Aorta (tissue), 5 donors: ENCODE measurements around the gene ITGB8. TPM values are rescaled to one million over a fixed set of nuclear protein-coding genes. Genes with fewer than 3 reads are reported as not detected.
A peak's percentile ranks its signal among the peaks of the same experiment; 100 is the strongest.

Source experiments
- ATAC-seq: fragments of 200-7000 bp; cut with Tn5 transposase; one replicate; pipeline ENCODE4 v1.9.1; 2022; ENCODE audit warnings: moderate library complexity; ENCODE audit not compliant: low FRiP score
- DNase-seq, 2 donors: peaks; one replicate each; pipeline ENCODE4 v3.0.0-alpha.2; 2020
- H3K27ac ChIP-seq, 2 donors: one replicate each; pipeline ENCODE4 v1.5.1; 2013; ENCODE audit warnings: low read length in 2 of 2, mild to moderate bottlenecking in 2 of 2, moderate library complexity in 2 of 2, control low read depth in 1 of 2, inconsistent platforms in 1 of 2, low read depth in 1 of 2
- H3K27me3 ChIP-seq, 2 donors: one replicate each; pipeline ENCODE4 v1.6.1; 2013; ENCODE audit warnings: control low read depth in 1 of 2, low read length in 1 of 2, mild to moderate bottlenecking in 1 of 2, moderate library complexity in 1 of 2; ENCODE audit not compliant: insufficient read depth in 2 of 2, control insufficient read depth in 1 of 2
- H3K36me3 ChIP-seq, 2 donors: one replicate each; pipeline ENCODE4 v1.6.1; 2013; ENCODE audit warnings: control low read depth in 1 of 2, low read length in 1 of 2, mild to moderate bottlenecking in 1 of 2; ENCODE audit not compliant: insufficient read depth in 2 of 2, control insufficient read depth in 1 of 2
- H3K4me1 ChIP-seq, 2 donors: one replicate each; pipeline ENCODE4 v1.6.1; 2013; ENCODE audit warnings: low read length in 2 of 2, control low read depth in 1 of 2, mild to moderate bottlenecking in 1 of 2, moderate library complexity in 1 of 2; ENCODE audit not compliant: insufficient read depth in 2 of 2, control insufficient read depth in 1 of 2
- H3K4me3 ChIP-seq, 2 donors: one replicate each; pipeline ENCODE4 v1.5.1; 2013; ENCODE audit warnings: low read length in 2 of 2, control low read depth in 1 of 2, mild to moderate bottlenecking in 1 of 2
- H3K9me3 ChIP-seq: one replicate; pipeline ENCODE4 v1.6.1; 2013; ENCODE audit warnings: mild to moderate bottlenecking, low read length; ENCODE audit not compliant: control insufficient read depth
- WGBS, 2 donors: extraction: QIAGEN DNeasy Blood & Tissue Kit; methylation state at CpG; one replicate each; pipeline ENCODE4 v1.1.7; 2013; 5-methylcytosine and 5-hydroxymethylcytosine counted together
- intact Hi-C, 2 donors: fragments of 100-400 bp; cut with DNase I; formaldehyde crosslinking; loops; one replicate each; pipeline versions ENCODE4 v1.14.2 to v1.15.0; 2022
- polyA plus RNA-seq, 2 donors: library from polyadenylated mRNA; stranded (reverse); fragments of 200-250 nt; gene quantifications; one replicate each; pipeline ENCODE4 v1.2.3, GENCODE V29; 2013
- total RNA-seq, 2 donors: library from RNA; stranded (reverse); fragmentation: NEBNext Ultra II Directional; extraction: Animal tissue kit (Norgen Biotek cat#: 25700); gene quantifications; one replicate each; pipeline ENCODE4 v1.2.1, GENCODE V29; 2021
- donor health status: healthy with polysubstance abuse.
- donor health status: Bipolar disorder and iron deficiency.
- donor health status: DM: no; HTN: no; CAD: no.
- donor health status: DM: no; HTN: no; CAD: no.
- donor health status: DM: yes; HTN: yes; CAD: no.

ITGB8 gene
- total and polyA plus RNA-seq, 4 donors: 0.63 to 24.7 (median 6.6) TPM

DNA sequence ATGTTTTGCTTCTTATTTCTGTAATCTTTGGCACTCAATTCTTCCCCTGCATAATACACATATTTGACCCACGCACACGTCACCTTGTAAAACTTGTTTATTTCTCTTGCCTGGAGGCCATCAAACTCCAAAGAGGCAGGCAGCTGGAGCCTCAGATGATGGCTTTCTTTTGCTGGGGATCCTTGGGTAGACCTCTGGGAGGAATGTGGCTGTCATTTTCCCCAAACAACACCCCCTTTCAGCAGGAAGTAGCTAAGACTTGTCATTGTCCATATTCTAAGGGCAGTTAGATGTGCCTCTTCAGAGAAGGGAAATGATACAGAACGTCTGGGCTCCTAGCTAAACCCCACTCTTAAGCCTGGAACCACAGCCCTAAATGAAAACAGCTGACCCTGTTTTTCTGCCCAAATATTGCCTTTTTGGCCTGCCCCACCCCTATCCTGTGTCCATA lies 111.3 kb downstream of the ITGB8 start:
- Histone ChIP-seq H3K9me3 (no peaks in the 10 kb centered on the region), H3K27me3 (no peaks in the 10 kb centered on the region), H3K27ac (no peak overlapping the region), H3K4me1 (no peaks in the 10 kb centered on the region), H3K4me3 (no peak overlapping the region), H3K36me3 (no peaks in the 10 kb centered on the region)
- no peak for DNase-seq
- WGBS, 2 donors: 55 to 56% methylated on average over 3 of the region's 3 CpGs
- intact Hi-C loops: no loop called here
- ATAC-seq: no peak

DNA sequence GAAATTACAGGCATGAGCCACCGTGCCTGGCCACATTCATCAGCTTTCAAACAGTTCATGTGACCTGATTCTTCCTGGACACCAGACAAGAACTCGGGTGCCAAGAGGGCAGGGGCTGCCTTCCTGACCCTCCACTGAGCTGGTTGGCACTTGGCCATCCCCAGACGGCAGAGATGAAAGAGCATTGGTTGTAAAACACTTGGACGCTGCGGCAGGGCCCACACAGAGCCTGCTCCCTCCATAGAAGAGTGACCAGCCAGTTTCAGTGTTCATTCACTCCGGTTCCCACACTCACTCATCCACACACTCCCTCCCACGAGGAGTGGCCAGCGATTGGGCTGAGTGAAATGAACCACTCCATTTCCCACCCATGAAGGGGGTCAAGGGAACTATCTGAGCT lies 112.3 kb downstream of the ITGB8 start:
- H3K36me3 ChIP-seq: no peaks in the 10 kb centered on the region
- no peak overlapping the region for H3K4me3 ChIP-seq
- intact Hi-C loops: no loop called here
- no peaks in the 10 kb centered on the region for H3K9me3 ChIP-seq
- H3K27me3 ChIP-seq: no peaks in the 10 kb centered on the region
- no peak for ATAC-seq
- H3K27ac ChIP-seq: no peak overlapping the region
- H3K4me1 ChIP-seq: no peaks in the 10 kb centered on the region
- peak in 1 of 2 donors; percentile 44 for DNase-seq
- WGBS, 2 donors: 71 to 73% methylated on average over 8 of the region's 8 CpGs

DNA sequence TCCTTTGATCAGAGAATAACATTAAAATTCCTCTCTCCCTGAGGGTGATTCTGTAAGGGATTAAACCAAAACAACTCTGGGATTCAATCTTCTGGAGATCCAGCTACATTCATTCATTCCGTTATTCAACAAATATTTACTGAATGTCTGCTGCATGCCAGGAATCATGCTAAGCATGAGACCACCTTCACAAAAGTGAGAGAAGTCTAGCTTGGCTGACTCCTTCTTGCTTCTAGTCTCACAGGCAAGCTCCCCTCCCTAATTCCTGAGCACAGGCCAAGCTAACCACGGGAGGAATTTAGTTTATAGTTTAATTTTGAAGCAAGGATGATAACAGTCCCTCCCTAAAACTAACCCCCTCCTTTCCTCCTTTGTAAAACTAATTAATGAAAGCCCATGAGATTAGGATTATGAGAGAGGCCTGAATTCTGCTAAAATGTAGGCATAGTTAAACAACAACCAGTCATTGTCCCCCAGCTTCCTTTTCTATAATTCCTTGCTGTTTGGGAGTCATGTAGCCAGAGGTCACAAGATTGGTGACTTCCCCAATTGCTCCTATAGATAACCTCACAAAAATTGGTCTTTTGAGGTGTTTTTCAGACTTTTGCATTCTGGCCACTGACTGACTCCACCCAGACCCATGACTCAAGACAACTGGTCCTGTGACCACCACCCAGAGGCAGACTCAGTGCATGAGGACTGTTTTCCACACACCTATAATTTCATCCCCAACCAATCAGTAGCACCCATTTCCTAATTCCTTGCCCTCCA lies 113.5 kb downstream of the ITGB8 start:
- Histone ChIP-seq H3K9me3 (no peaks in the 10 kb centered on the region), H3K36me3 (no peaks in the 10 kb centered on the region), H3K4me3 (no peak overlapping the region), H3K27ac (no peak overlapping the region), H3K27me3 (no peaks in the 10 kb centered on the region), H3K4me1 (no peaks in the 10 kb centered on the region)
- DNase-seq (no peak), ATAC-seq (no peak)
- intact Hi-C loops: no loop called here
- WGBS, 2 donors: 23 to 30% methylated on average over 2 of the region's 2 CpGs

DNA sequence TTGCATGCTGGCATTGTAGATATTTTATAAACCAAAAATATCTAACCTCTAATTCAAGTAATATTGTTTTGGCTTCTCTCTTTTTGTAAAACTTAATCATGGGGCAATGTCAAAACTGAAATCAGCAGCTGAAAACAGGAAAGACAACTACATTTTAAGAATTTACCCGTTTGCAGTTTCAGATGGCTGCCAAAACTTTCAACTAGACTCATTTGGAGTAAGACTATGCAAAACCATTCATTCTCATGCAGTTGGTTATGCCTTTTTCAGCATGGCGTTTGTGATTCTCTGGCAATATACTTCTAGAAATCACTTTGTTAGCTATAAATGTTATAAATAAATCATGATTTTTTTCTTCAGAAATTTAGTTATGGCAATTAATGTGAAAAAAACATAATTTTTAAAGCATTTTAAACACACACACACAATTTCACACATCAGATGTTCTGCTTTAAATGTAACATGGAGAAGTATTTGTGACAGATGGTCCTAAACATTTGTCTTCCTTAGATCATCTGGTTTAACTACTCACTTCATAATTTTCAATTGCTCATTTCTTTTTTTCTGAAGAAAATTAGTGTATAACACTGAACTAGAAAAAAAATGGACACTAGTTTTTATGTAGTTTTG lies 116.4 kb downstream of the ITGB8 start:
- ATAC-seq (no peak), DNase-seq (no peak)
- H3K36me3 ChIP-seq: no peaks in the 10 kb centered on the region
- no peak overlapping the region for H3K4me3 ChIP-seq
- 36 to 41% methylated on average over 2 of the region's 2 CpGs for WGBS, 2 donors
- no peak overlapping the region for H3K27ac ChIP-seq
- no peaks in the 10 kb centered on the region for H3K9me3 ChIP-seq
- H3K27me3 ChIP-seq: no peaks in the 10 kb centered on the region
- intact Hi-C loops: no loop called here
- no peaks in the 10 kb centered on the region for H3K4me1 ChIP-seq

DNA sequence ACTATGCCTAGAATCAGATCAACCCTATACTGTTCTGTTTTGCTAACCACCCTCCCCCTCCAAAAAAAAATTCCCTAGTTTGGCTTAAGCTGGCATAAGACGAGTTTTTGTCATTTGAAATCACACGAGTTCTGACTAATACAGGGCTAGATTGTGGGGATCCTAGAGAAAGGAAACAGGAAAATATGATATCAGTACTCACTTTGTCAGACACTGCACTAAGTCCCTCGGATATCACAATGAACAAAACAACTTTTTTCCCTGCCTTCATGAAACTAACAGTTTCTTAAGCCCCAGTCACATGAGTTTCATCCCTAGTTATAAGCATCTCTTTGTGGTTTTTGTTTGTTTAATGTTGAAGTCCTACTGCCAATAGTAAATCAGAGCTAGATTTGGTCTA lies 118.5 kb downstream of the ITGB8 start:
- 26 to 41% methylated on average over 3 of the region's 3 CpGs for WGBS, 2 donors
- DNase-seq (no peak), ATAC-seq (no peak)
- H3K9me3 ChIP-seq: no peaks in the 10 kb centered on the region
- no peaks in the 10 kb centered on the region for H3K4me1 ChIP-seq
- intact Hi-C loops: no loop called here
- peaks cover 0 to 1% of the 10 kb centered on the region in 2 donors for H3K27me3 ChIP-seq
- no peaks in the 10 kb centered on the region for H3K36me3 ChIP-seq
- H3K4me3 ChIP-seq: no peak overlapping the region
- no peak overlapping the region for H3K27ac ChIP-seq

DNA sequence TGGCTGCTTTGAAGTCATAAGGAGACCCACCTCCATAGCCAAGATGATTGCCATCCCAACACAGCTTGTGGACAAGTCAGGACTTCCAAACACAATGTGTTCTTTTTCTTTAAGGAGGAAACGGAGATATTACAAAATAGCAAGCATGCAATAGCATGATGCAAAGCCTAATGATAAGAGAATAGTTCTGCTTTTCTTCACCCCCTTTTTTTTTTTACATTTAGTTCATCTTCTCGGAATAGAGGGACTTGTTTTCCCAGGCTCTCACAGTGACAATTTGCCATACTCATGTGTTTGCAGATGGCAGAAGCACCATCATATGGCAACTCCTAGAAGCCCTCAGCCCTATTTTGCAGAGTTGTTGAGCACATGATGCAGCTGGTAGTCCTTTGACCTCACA lies 119.8 kb downstream of the ITGB8 start:
- ATAC-seq (no peak), DNase-seq (no peak)
- no peaks in the 10 kb centered on the region for H3K36me3 ChIP-seq
- H3K27me3 ChIP-seq: peaks cover 0 to 1% of the 10 kb centered on the region in 2 donors
- 83 to 84% methylated on average over 2 of the region's 2 CpGs for WGBS, 2 donors
- no peaks in the 10 kb centered on the region for H3K9me3 ChIP-seq
- no peak overlapping the region for H3K4me3 ChIP-seq
- no peak overlapping the region for H3K27ac ChIP-seq
- intact Hi-C loops: no loop called here
- H3K4me1 ChIP-seq: no peaks in the 10 kb centered on the region

DNA sequence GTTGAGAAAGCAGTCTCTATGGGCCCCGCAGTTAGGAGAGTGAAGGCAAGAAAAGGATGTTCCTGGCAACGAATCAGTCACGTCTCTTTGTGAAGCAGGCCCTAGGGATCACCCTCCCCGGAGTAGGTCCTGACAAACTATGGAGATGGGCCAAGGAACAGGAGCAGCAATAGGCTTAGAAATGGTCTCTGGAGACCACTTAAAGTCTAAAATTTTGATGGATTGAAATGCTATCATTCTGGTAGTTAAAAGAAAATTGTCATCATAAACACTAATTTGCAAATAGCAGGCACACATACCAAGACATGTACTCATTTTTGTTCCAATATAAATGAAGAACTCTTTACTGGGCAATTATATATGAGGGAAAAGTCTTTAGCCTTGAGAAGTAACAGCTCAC lies 123.5 kb downstream of the ITGB8 start:
- DNase-seq: no peak
- WGBS, 2 donors: 40 to 58% methylated on average over 4 of the region's 4 CpGs
- no peaks in the 10 kb centered on the region for H3K9me3 ChIP-seq
- intact Hi-C loops: no loop called here
- no peaks in the 10 kb centered on the region for H3K4me1 ChIP-seq
- no peak for ATAC-seq
- H3K36me3 ChIP-seq: no peaks in the 10 kb centered on the region
- H3K27me3 ChIP-seq: peaks cover 0 to 1% of the 10 kb centered on the region in 2 donors
- H3K27ac ChIP-seq: no peak overlapping the region
- no peak overlapping the region for H3K4me3 ChIP-seq

DNA sequence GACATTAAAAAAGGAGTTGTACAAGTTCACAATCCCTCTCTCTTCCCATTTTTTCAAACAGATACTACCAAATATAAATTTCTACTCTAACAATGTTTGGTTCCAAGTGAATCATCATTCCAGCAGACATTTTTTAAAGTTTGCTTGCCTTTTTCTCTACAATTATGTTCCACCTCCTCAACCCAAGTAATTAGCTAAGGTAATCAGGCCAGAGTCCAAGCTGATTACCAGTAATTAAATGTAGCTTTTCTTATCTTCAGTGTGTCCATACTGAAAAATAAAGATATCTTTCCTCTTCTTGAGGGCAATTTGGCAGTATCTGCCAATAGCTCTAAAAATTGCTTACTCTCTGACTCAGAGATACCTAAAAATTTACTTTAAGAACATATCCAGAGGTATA lies 126.0 kb downstream of the ITGB8 start:
- peaks cover 0 to 1% of the 10 kb centered on the region in 2 donors for H3K27me3 ChIP-seq
- ATAC-seq: no peak
- intact Hi-C loops: no loop called here
- no peak for DNase-seq
- H3K36me3 ChIP-seq: no peaks in the 10 kb centered on the region
- H3K9me3 ChIP-seq: no peaks in the 10 kb centered on the region
- H3K4me1 ChIP-seq: no peaks in the 10 kb centered on the region
- no peak overlapping the region for H3K4me3 ChIP-seq
- H3K27ac ChIP-seq: no peak overlapping the region

DNA sequence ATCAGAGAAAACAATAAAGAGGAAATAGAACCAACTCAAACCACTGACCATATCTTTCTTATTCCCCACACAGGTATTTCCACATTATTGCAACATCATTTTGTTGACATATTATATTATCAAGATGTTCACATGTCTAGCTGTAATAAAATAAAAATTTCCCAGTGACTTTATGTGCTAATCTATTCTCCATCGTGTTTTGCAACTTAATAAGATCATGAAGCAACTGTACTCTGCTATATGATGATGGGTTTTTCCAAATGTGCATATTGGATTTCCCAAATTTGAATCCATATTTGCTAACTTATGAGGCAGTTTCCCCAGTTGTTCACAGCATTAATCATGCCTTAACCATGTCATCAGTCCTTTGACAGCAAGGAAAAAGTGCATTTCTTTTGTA lies 127.8 kb downstream of the ITGB8 start:
- DNase-seq: no peak
- WGBS, 2 donors: 72 to 85% methylated on average over 1 of the region's 1 CpG
- no peaks in the 10 kb centered on the region for H3K4me1 ChIP-seq
- H3K4me3 ChIP-seq: no peak overlapping the region
- intact Hi-C loops: no loop called here
- ATAC-seq: no peak
- H3K27me3 ChIP-seq: peaks cover 0 to under 1% of the 10 kb centered on the region in 2 donors
- H3K27ac ChIP-seq: no peak overlapping the region
- no peaks in the 10 kb centered on the region for H3K36me3 ChIP-seq
- H3K9me3 ChIP-seq: no peaks in the 10 kb centered on the region
